Endothelial cell of umbilical vein (primary cell): ENCODE results near the gene FAM168A. TPM values are rescaled to one million over a fixed set of nuclear protein-coding genes. Genes with fewer than 3 reads are reported as not detected.

Experiments used
- BruUV-seq: library from RNA; stranded (reverse); fragments of 400-500 nt; replicated peaks from 2 replicates; lab custom pipeline; 2021; lab: Mats Ljungman, UMichigan
- CTCF ChIA-PET: fragments of 300-600, 350-600 bp; sonication (Branson Sonifier 250); formaldehyde crosslinking; loops from one replicate; lab custom pipeline; 2021; ENCODE audit warnings: antibody characterized with exemption, inconsistent platforms; lab: Charles Lee
- POLR2A ChIA-PET: fragments of 300-600, 350-600 bp; sonication (Branson Sonifier 250); formaldehyde crosslinking; loops from one replicate; lab custom pipeline; 2021; ENCODE audit warnings: antibody characterized with exemption, inconsistent platforms; lab: Charles Lee
- DNase-seq: peaks from one replicate; pipeline ENCODE4 v3.0.0-alpha.2; 2011; ENCODE audit warnings: low read depth, low spot score
- FAIRE-seq: peaks from 2 replicates; lab custom pipeline; 2011; peaks lifted over from hg19 to GRCh38; lab: Jason Lieb, UNC
- H2AFZ ChIP-seq: 2 replicates; pipeline ENCODE4 v1.6.0; 2012; ENCODE audit warnings: low read depth, low read length, control low read depth, inconsistent platforms
- H3K27ac ChIP-seq: 2 replicates; pipeline ENCODE4 v1.5.1; 2011; ENCODE audit warnings: low read depth, mild to moderate bottlenecking, control low read depth, low read length, moderate library complexity; ENCODE audit not compliant: insufficient read depth
- H3K27me3 ChIP-seq, 2 experiments: 2 replicates each; pipeline versions ENCODE4 v1.6.0 to v1.6.1; 2011; ENCODE audit warnings: low read length in 2 of 2, mixed read lengths in 1 of 2; ENCODE audit not compliant: control insufficient read depth in 2 of 2, insufficient read depth in 2 of 2
- H3K36me3 ChIP-seq, 2 experiments: 2 replicates in 1 of 2; 3 replicates in 1 of 2; pipeline ENCODE4 v1.5.1; 2011; ENCODE audit warnings: low read length in 2 of 2, mild to moderate bottlenecking in 1 of 2, moderate library complexity in 1 of 2; ENCODE audit not compliant: control insufficient read depth in 2 of 2, insufficient read depth in 2 of 2; ENCODE audit errors: extremely low read depth in 1 of 2
- H3K4me1 ChIP-seq: 3 replicates; pipeline ENCODE4 v1.5.1; 2011; ENCODE audit warnings: mild to moderate bottlenecking, low read length; ENCODE audit not compliant: control insufficient read depth, insufficient read depth; ENCODE audit errors: extremely low read depth
- H3K4me2 ChIP-seq: 2 replicates; pipeline ENCODE4 v1.6.1; 2011; ENCODE audit warnings: low read length, control low read depth, mixed read lengths; ENCODE audit not compliant: insufficient read depth
- H3K4me3 ChIP-seq, 3 experiments: fragments of 200-600 bp in 1 of 3; sonication (generic), shearing (Covaris generic) in 1 of 3; replicated peaks in 1 of 3; 2 replicates each; pipeline ENCODE4 v1.5.1; 2011 to 2016; ENCODE audit warnings: control low read depth in 3 of 3, low read length in 3 of 3, mild to moderate bottlenecking in 2 of 3, inconsistent platforms in 1 of 3, low read depth in 1 of 3, moderate library complexity in 1 of 3; ENCODE audit not compliant: insufficient read depth in 1 of 3
- H3K79me2 ChIP-seq: 2 replicates; pipeline ENCODE4 v1.6.0; 2012; ENCODE audit warnings: low read length, inconsistent platforms; ENCODE audit not compliant: control insufficient read depth, insufficient read depth
- H3K9ac ChIP-seq: replicated peaks from 2 replicates; pipeline ENCODE3; 2011; ENCODE audit warnings: low read length, control low read depth; ENCODE audit not compliant: insufficient read depth; ENCODE audit errors: extremely low read depth
- H3K9me1 ChIP-seq: replicated peaks from 3 replicates; pipeline ENCODE4 v1.6.0; 2011; ENCODE audit warnings: mild to moderate bottlenecking, low read length; ENCODE audit not compliant: control insufficient read depth, insufficient read depth; ENCODE audit errors: extremely low read depth
- H3K9me3 ChIP-seq: replicated peaks from 2 replicates; pipeline ENCODE4 v1.5.1; 2012; ENCODE audit warnings: low read length, inconsistent platforms; ENCODE audit not compliant: control insufficient read depth, insufficient read depth
- H4K20me1 ChIP-seq: replicated peaks from 2 replicates; pipeline ENCODE3; 2011; ENCODE audit warnings: mild to moderate bottlenecking, low read length; ENCODE audit not compliant: control insufficient read depth, insufficient read depth; ENCODE audit errors: extremely low read depth
- EZH2 ChIP-seq: IDR thresholded peaks from 2 replicates; pipeline ENCODE4 v1.6.1; 2012; ENCODE audit warnings: borderline replicate concordance, low read depth, mild to moderate bottlenecking, moderate library complexity, low read length, inconsistent platforms; ENCODE audit not compliant: severe bottlenecking
- FOS ChIP-seq: IDR thresholded peaks from 2 replicates; pipeline ENCODE4 v1.6.1; 2011; ENCODE audit warnings: mild to moderate bottlenecking, low read length, moderate library complexity, borderline replicate concordance; ENCODE audit not compliant: insufficient read depth
- GATA2 ChIP-seq: IDR thresholded peaks from 2 replicates; pipeline ENCODE4 v1.7.0; 2011; ENCODE audit warnings: low read depth, mild to moderate bottlenecking, moderate library complexity, mixed read lengths, low read length; ENCODE audit not compliant: insufficient read length, insufficient read depth
- JUN ChIP-seq: IDR thresholded peaks from 2 replicates; pipeline ENCODE4 v1.6.1; 2011; ENCODE audit warnings: borderline replicate concordance, low read depth; ENCODE audit not compliant: insufficient read length, insufficient read depth
- MYC ChIP-seq: IDR thresholded peaks from one replicate; pipeline ENCODE4 v1.6.1; 2011; ENCODE audit warnings: mild to moderate bottlenecking, low read depth, low read length
- POLR2A ChIP-seq: IDR thresholded peaks from 2 replicates; pipeline ENCODE4 v1.6.1; 2012; ENCODE audit warnings: low read depth, mild to moderate bottlenecking, control low read depth, low read length
- POLR2AphosphoS5 ChIP-seq: IDR thresholded peaks from 2 replicates; pipeline ENCODE4 v1.6.1; 2012; ENCODE audit warnings: low read depth, mild to moderate bottlenecking, control low read depth, low read length, moderate library complexity; ENCODE audit not compliant: insufficient read depth
- dilution Hi-C: fragments of 300-500 bp; cut with MboI; formaldehyde crosslinking; loops from one replicate; pipeline ENCODE4 v1.15.0; 2019; ENCODE audit warnings: low sequenced_read_pairs; ENCODE audit not compliant: extremely low pct_ligation_motif_present
- intact Hi-C: fragments of 100-400 bp; cut with micrococcal nuclease; formaldehyde crosslinking; loops from one replicate; pipeline ENCODE4 v1.10.0; 2022
- polyA plus RNA-seq, 4 experiments: library from polyadenylated mRNA; depleted of rRNA in 3 of 4; stranded (reverse) in 3 of 4; unstranded in 1 of 4; fragments of >200 nt; gene quantifications; 2 replicates each; pipeline versions ENCODE4 v1.2.1 to v1.2.3, GENCODE V29; 2011 to 2012; ENCODE audit warnings: missing spikeins in 1 of 4
- total RNA-seq: library from RNA; stranded (reverse); gene quantifications from 2 replicates; pipeline ENCODE4 v1.2.3, GENCODE V29; 2021
- TF ChIP-seq, protein P1 (sequence below), 2 donors: IDR thresholded peaks; 1 replicate in 1 of 2; 2 replicates in 1 of 2; pipeline ENCODE4 v1.5.1; 2011; ENCODE audit warnings: low read length in 2 of 2, mild to moderate bottlenecking in 2 of 2, moderate library complexity in 2 of 2, control low read depth in 1 of 2, inconsistent platforms in 1 of 2, low read depth in 1 of 2; ENCODE audit not compliant: insufficient read depth in 1 of 2; ENCODE audit errors: extremely low read depth in 1 of 2
- TF ChIP-seq, protein P2 (sequence below): IDR thresholded peaks from 2 replicates; pipeline ENCODE4 v1.6.1; 2011; ENCODE audit not compliant: insufficient read depth, insufficient read length

FAM168A gene
- total and polyA plus RNA-seq, 2 donors (not counting 3 experiments of a cell fraction or from before 2014, with no cell fraction given): 17.0 to 20.5 TPM

DNA sequence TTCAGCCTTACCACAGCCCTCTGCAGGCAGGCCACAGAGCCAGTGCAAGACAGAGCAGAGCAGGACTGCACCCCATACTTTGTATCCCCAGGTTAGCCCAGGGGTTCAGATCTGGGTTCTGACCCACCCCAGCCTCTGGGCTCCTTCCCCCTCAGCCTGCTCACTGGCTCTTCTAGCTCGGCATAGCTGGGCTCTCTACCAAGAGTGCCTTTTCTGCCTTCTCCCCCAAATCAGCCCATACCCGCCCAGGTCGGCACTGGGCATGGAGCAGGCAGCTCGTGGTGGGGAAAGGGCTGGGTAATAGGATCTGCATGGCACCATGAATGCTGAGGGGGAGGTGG, 213.4 kb downstream of the FAM168A start:
- no peak overlapping the region for H3K4me3 ChIP-seq
- H3K9ac ChIP-seq: no peak overlapping the region
- H3K4me2 ChIP-seq: no peak overlapping the region
- no peak for DNase-seq
- ChIA-PET POLR2A (no interaction called here), CTCF (interaction anchor here (0.9 to 3.6 kb wide), 8 partner anchors 9 to 277 kb away, joined by 3 to 38 read pairs (median 4); no protein-coding TSS in a partner anchor)
- no peaks in the 10 kb centered on the region for H3K9me1 ChIP-seq
- TF ChIP-seq POLR2A (no peak), FOS (no peak), EZH2 (no peak)
- TF ChIP-seq, protein P1, sequence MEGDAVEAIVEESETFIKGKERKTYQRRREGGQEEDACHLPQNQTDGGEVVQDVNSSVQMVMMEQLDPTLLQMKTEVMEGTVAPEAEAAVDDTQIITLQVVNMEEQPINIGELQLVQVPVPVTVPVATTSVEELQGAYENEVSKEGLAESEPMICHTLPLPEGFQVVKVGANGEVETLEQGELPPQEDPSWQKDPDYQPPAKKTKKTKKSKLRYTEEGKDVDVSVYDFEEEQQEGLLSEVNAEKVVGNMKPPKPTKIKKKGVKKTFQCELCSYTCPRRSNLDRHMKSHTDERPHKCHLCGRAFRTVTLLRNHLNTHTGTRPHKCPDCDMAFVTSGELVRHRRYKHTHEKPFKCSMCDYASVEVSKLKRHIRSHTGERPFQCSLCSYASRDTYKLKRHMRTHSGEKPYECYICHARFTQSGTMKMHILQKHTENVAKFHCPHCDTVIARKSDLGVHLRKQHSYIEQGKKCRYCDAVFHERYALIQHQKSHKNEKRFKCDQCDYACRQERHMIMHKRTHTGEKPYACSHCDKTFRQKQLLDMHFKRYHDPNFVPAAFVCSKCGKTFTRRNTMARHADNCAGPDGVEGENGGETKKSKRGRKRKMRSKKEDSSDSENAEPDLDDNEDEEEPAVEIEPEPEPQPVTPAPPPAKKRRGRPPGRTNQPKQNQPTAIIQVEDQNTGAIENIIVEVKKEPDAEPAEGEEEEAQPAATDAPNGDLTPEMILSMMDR (IDR thresholded peaks at IDR 0.05; ENCODE audit: extremely low read depth in 1 of 2, insufficient read depth in 1 of 2, low read depth in 1 of 2, low read length in 2 of 2): no peak
- TF ChIP-seq, protein P2, sequence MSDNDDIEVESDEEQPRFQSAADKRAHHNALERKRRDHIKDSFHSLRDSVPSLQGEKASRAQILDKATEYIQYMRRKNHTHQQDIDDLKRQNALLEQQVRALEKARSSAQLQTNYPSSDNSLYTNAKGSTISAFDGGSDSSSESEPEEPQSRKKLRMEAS: no peak
- H4K20me1 ChIP-seq: no peaks in the 10 kb centered on the region
- intact Hi-C loops (no loop called here), dilution Hi-C loops (no loop called here)
- no TSS peak for BruUV-seq
- H2AFZ ChIP-seq: no peak overlapping the region
- no peaks in the 10 kb centered on the region for H3K9me3 ChIP-seq
- no peaks in the 10 kb centered on the region for H3K27me3 ChIP-seq
- H3K36me3 ChIP-seq: no peaks in the 10 kb centered on the region
- no peak overlapping the region for H3K27ac ChIP-seq
- no peak for FAIRE-seq
- peaks cover 25% of the 10 kb centered on the region for H3K4me1 ChIP-seq
- H3K79me2 ChIP-seq: peaks cover 85% of the 10 kb centered on the region

GRCh38 chr11:73384125-73384441, 213.8 kb downstream of the FAM168A start:
- Histone ChIP-seq H2AFZ (no peak overlapping the region), H4K20me1 (no peaks in the 10 kb centered on the region)
- POLR2A ChIA-PET: no interaction called here

More at GRCh38 chr11:73384125-73384441, 213.8 kb downstream of the FAM168A start:
- Histone ChIP-seq H3K9me1 (no peaks in the 10 kb centered on the region), H3K4me3 (no peak overlapping the region), H3K36me3 (no peaks in the 10 kb centered on the region), H3K27ac (no peak overlapping the region), H3K27me3 (no peaks in the 10 kb centered on the region), H3K9me3 (no peaks in the 10 kb centered on the region), H3K4me1 (peaks cover 25% of the 10 kb centered on the region), H3K4me2 (no peak overlapping the region), H3K79me2 (peaks cover 90% of the 10 kb centered on the region), H3K9ac (no peak overlapping the region)
- no peak for FAIRE-seq
- no TSS peak for BruUV-seq
- CTCF ChIA-PET: interaction anchor here (2.0 to 3.6 kb wide), 3 partner anchors 9 to 277 kb away, joined by 5 to 38 read pairs (median 17); no protein-coding TSS in a partner anchor
- dilution Hi-C loops: no loop called here
- DNase-seq: no peak
- intact Hi-C loops: no loop called here
- TF ChIP-seq FOS: no peak
- TF ChIP-seq, protein P1 (IDR thresholded peaks at IDR 0.05; ENCODE audit: extremely low read depth in 1 of 2, insufficient read depth in 1 of 2, low read depth in 1 of 2, low read length in 2 of 2): no peak
- TF ChIP-seq, protein P2: no peak
- TF ChIP-seq MYC: no peak
- TF ChIP-seq POLR2A: no peak
- no peak for TF ChIP-seq EZH2
- TF ChIP-seq POLR2AphosphoS5: no peak
- TF ChIP-seq JUN: no peak
- no peak for TF ChIP-seq GATA2
